Neural cell (in vitro differentiated cells): ENCODE measurements around the gene SRCIN1.

Source experiments
- CTCF ChIP-seq: fragments of 450-650 bp; IDR thresholded peaks from 2 replicates; pipeline ENCODE4 v1.5.1; 2014; ENCODE audit warnings: antibody characterized with exemption, mild to moderate bottlenecking, moderate library complexity; ENCODE audit not compliant: poor library complexity, severe bottlenecking
- EP300 ChIP-seq: fragments of 450-650 bp; conservative IDR thresholded peaks from 2 replicates; pipeline ENCODE4 v1.6.1; 2014; ENCODE audit warnings: antibody characterized with exemption, mild to moderate bottlenecking, moderate library complexity; ENCODE audit not compliant: poor library complexity, severe bottlenecking
- MXI1 ChIP-seq: fragments of 450-650 bp; conservative IDR thresholded peaks from 2 replicates; pipeline ENCODE4 v1.6.1; 2014; ENCODE audit warnings: antibody characterized with exemption, mild to moderate bottlenecking; ENCODE audit not compliant: poor library complexity, severe bottlenecking
- POLR2AphosphoS5 ChIP-seq: IDR thresholded peaks from 2 replicates; pipeline ENCODE4 v1.6.1; 2012
- REST ChIP-seq: IDR thresholded peaks from 2 replicates; pipeline ENCODE4 v1.6.1; 2012; ENCODE audit warnings: borderline replicate concordance
- TAF1 ChIP-seq: IDR thresholded peaks from 2 replicates; pipeline ENCODE4 v1.6.1; 2012; ENCODE audit warnings: low read depth

- TF ChIP-seq CTCF (no peak), MXI1 (no peak), POLR2AphosphoS5 (no peak), EP300 (no peak), TAF1 (no peak), REST (no peak)
Measured at GRCh38 chr17:38544175-38544838, 61.4 kb downstream of the SRCIN1 start.
